Heart right ventricle (tissue), 16 donors: ENCODE measurements around the gene GPR135. TPM values are rescaled to one million over a fixed set of nuclear protein-coding genes. Genes with fewer than 3 reads are reported as not detected.

ENCODE experiments used
- ATAC-seq, 8 donors: fragments of 200-7000 bp; cut with Tn5 transposase; one replicate each; pipeline ENCODE4 v1.9.1; 2020; ENCODE audit warnings: mild to moderate bottlenecking in 8 of 8, moderate library complexity in 8 of 8, moderate number of reproducible peaks in 1 of 8
- DNase-seq, 2 donors: peaks; one replicate each; pipeline ENCODE4 v3.0.0-alpha.2; 2020
- H3K27ac ChIP-seq, 10 donors: fragments of 200-600 bp; sonication (generic) in 2 of 10; one replicate each; pipeline versions ENCODE4 v1.5.0 to v1.8.0; 2020 to 2022; ENCODE audit warnings: mild to moderate bottlenecking in 3 of 10
- H3K27me3 ChIP-seq, 7 donors: fragments of 200-600 bp; one replicate each; pipeline ENCODE4 v1.8.0; 2021 to 2022; ENCODE audit warnings: mild to moderate bottlenecking in 2 of 7
- H3K36me3 ChIP-seq, 9 donors: fragments of 200-600 bp; sonication (generic) in 1 of 9; one replicate each; pipeline versions ENCODE4 v1.5.0 to v1.8.0; 2020 to 2022; ENCODE audit warnings: mild to moderate bottlenecking in 2 of 9
- H3K4me1 ChIP-seq, 9 donors: fragments of 200-600 bp; sonication (generic) in 1 of 9; one replicate each; pipeline versions ENCODE4 v1.5.0 to v1.8.0; 2020 to 2022; ENCODE audit warnings: mild to moderate bottlenecking in 4 of 9
- H3K4me3 ChIP-seq, 10 donors: fragments of 200-600 bp; sonication (generic) in 2 of 10; one replicate each; pipeline versions ENCODE4 v1.5.0 to v1.8.0; 2020 to 2022; ENCODE audit warnings: mild to moderate bottlenecking in 7 of 10, moderate library complexity in 2 of 10
- H3K9me3 ChIP-seq, 11 donors: fragments of 200-600 bp in 10 of 11; sonication (generic) in 2 of 11; one replicate each; pipeline versions ENCODE4 v1.5.0 to v1.8.0; 2013 to 2022; ENCODE audit warnings: mild to moderate bottlenecking in 2 of 11, control low read depth in 1 of 11, moderate library complexity in 1 of 11
- WGBS, 2 donors: extraction: QIAGEN DNeasy Blood & Tissue Kit; methylation state at CpG; one replicate each; pipeline ENCODE4 v1.1.7; 2013; ENCODE audit warnings: inconsistent platforms in 1 of 2; 5-methylcytosine and 5-hydroxymethylcytosine counted together
- intact Hi-C, 10 donors: fragments of 100-400 bp; cut with DNase I; formaldehyde crosslinking; loops; one replicate each; pipeline versions ENCODE4 v1.11.1 to v1.14.2; 2022
- polyA plus RNA-seq, 2 donors: library from polyadenylated mRNA; stranded (reverse); fragments of 200-250 nt; gene quantifications; one replicate each; pipeline ENCODE4 v1.2.3, GENCODE V29; 2013
- total RNA-seq, 10 donors: library from RNA; stranded (reverse); fragmentation: NEBNext Ultra II Directional in 3 of 10; extraction: Animal tissue kit (Norgen Biotek cat#: 25700) in 3 of 10; gene quantifications; one replicate each; pipeline versions ENCODE4 v1.2.1 to v1.2.4, GENCODE V29; 2021 to 2023
- TF ChIP-seq, protein P1 (sequence below), 9 donors: fragments of 200-600 bp; sonication (generic) in 2 of 9; IDR thresholded peaks; one replicate each; pipeline versions ENCODE4 v1.5.0 to v1.8.0; 2021 to 2022; ENCODE audit warnings: antibody characterized with exemption in 9 of 9, mild to moderate bottlenecking in 5 of 9, moderate library complexity in 1 of 9
- donor health status: Arrhythmogenic right ventricular cardiomyopathy.
- donor health status: ischemic (EF 13 %, LVEDD 7.1; RV severe dilation, severe dysfunction).
- donor health status: healthy with polysubstance abuse.
- donor health status: DM: no; HTN: yes; CAD: no.
- donor health status: DM: no; HTN: no; CAD: no.
- donor health status: ischemic (EF 25% LVEDD 6.9; RV normal size, moderate dysfunction).
- donor health status: ischemic (EF 25% LVEDD 5.7; RV mildly dilated, moderate dysfunction).
- donor health status: healthy.
- donor health status: DM: yes; HTN: yes; CAD: no.
- donor health status: Ischemic cardiomyopathy.
- donor health status: ischemic (EF 35%, LVEDD 5.7; RV mildly dilated, moderate dysfunction).
- donor health status: nonischemic (EF 11% LVEDD 7.7; RV severe dilation, severe dysfunction).
- donor health status: DM: yes; HTN: yes; CAD: no.
- donor health status: PGD.
- donor health status: ischemic (EF 29% LVEDD 5.4; RV normal size, mild dysfunction).
- donor health status: nonischemic (EF 23%, LVEDD 6.1; RV moderate dilation, normal function).

The GPR135 gene
- total and polyA plus RNA-seq, 12 donors, result 0.86 to 2.6 (median 2.1) TPM

DNA sequence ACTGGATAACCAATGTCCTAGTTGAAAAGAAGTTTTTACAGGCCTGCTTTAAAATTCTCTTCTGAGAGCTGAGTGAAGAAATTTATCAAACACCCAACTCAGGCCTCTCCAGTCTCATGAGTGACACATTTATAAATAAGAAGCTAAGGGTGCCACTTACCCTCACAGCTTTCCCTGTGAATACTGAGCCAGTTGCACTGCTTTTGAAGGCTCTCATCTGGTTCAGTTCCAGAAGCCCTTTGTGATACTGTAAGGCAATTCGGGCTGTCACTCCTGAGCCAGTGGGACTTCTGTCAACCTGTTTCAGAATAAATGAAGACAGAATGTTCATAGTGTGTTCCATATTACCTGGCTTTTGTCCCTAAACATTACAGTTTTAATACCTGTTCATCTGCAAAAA lies 10.5 kb upstream of the GPR135 start:
- peaks cover 0 to 82% (median 15%) of the 10 kb centered on the region in 9 donors for H3K36me3 ChIP-seq
- peak in 6 of 8 donors; percentile 4 to 71 (median 45) for ATAC-seq

DNA sequence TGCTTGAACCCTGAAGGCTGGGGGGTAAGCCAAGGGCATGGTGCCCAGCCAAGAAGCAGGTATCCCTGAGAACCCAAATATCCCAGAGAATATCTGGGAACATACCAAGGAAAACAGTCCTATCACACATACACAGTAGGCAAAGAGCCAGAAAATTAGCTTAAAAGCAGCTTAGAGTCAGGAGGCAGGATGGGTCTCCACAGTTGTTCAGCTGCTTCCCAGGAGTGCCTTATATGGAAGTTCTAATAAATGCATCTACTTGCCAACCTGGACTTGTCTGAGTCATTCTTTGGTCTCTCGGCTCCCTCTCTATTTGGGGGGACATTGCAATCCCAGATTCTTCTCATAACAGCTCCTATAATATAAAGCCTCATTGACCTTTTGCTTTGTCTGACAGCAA lies 9.0 kb upstream of the GPR135 start:
- no peak overlapping the region for H3K27ac ChIP-seq
- ATAC-seq, result peak in 1 of 8 donors; percentile 20
- no peak overlapping the region for H3K4me3 ChIP-seq
- no peaks in the 10 kb centered on the region for H3K27me3 ChIP-seq
- DNase-seq, result no peak
- intact Hi-C loops, result no loop called here
- H3K4me1 ChIP-seq, result peaks cover 0 to 16% (median 0%) of the 10 kb centered on the region in 9 donors
- H3K9me3 ChIP-seq, result no peaks in the 10 kb centered on the region
- 44 to 50% methylated on average over 1 of the region's 1 CpG for WGBS, 2 donors
- TF ChIP-seq, protein P1, sequence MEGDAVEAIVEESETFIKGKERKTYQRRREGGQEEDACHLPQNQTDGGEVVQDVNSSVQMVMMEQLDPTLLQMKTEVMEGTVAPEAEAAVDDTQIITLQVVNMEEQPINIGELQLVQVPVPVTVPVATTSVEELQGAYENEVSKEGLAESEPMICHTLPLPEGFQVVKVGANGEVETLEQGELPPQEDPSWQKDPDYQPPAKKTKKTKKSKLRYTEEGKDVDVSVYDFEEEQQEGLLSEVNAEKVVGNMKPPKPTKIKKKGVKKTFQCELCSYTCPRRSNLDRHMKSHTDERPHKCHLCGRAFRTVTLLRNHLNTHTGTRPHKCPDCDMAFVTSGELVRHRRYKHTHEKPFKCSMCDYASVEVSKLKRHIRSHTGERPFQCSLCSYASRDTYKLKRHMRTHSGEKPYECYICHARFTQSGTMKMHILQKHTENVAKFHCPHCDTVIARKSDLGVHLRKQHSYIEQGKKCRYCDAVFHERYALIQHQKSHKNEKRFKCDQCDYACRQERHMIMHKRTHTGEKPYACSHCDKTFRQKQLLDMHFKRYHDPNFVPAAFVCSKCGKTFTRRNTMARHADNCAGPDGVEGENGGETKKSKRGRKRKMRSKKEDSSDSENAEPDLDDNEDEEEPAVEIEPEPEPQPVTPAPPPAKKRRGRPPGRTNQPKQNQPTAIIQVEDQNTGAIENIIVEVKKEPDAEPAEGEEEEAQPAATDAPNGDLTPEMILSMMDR (IDR thresholded peaks at IDR 0.05), result no peak
- peaks cover 0 to 94% (median 15%) of the 10 kb centered on the region in 9 donors for H3K36me3 ChIP-seq

More for the DNA sequence above, 10.5 kb upstream of the GPR135 start:
- no peaks in the 10 kb centered on the region for H3K27me3 ChIP-seq
- H3K4me3 ChIP-seq, result no peak overlapping the region
- 52 to 56% methylated on average over 1 of the region's 1 CpG for WGBS, 2 donors
- no peaks in the 10 kb centered on the region for H3K9me3 ChIP-seq
- intact Hi-C loops, result no loop called here
- H3K4me1 ChIP-seq, result peaks cover 0 to 29% (median 8%) of the 10 kb centered on the region in 9 donors
- TF ChIP-seq, protein P1 (IDR thresholded peaks at IDR 0.05), result no peak
- DNase-seq, result peak in 1 of 2 donors; percentile 11
- peak overlapping the region in 1 of 10 donors; percentile 7 for H3K27ac ChIP-seq

DNA sequence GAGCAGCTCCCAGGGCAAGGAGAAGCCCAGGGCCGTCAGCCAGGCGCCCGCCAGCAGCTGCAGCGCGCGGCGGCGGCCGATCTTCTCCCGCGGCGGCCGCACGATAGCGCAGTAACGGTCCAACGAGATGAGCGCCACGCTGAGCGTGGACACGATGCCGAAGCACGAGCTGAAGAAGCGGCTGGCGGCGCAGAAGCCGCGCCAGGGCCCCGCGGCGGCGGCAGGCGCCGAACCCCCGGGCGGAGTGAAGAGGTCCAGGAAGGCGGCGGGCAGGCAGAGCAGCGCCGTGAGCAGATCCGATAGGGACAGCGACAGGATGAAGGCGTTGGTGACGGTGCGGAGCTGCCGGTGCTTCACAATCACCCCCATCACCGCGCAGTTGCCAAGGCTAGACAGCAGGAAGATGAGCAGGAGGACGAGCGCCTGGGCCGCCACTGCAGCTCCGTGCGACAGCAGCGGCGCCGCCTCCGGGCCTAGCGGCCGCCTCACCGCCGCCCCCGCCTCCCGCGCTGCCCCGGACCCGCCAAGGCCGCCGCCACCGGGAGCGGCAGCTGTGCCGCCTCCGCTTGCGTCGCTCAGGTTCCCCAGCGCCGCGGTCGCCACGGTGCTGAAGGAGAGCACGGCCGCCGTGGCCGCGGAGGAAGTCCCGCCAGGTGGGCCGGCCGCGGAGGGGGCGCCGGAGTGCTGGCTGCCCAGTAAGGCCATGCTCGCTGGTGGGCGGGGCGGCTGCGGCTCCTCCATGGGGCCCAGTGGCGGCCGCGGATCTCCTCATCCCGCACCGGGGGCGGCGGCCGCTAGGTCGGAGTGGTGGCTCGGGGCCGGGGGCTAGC lies 479 bp downstream of the GPR135 start:
- H3K4me3 ChIP-seq, result peak overlapping the region; percentile 64 to 91 (median 70)
- intact Hi-C loops, result no loop called here
- DNase-seq, result peak; percentile 56 to 69

More for the DNA sequence above, 479 bp downstream of the GPR135 start:
- H3K9me3 ChIP-seq, result no peaks in the 10 kb centered on the region
- TF ChIP-seq, protein P1 (IDR thresholded peaks at IDR 0.05), result peak in 1 of 9 donors; percentile 17
- peaks cover 5 to 16% (median 10%) of the 10 kb centered on the region in 9 donors for H3K4me1 ChIP-seq
- H3K36me3 ChIP-seq, result peaks cover 0 to 24% (median 0%) of the 10 kb centered on the region in 9 donors
- peak; percentile 85 to 93 (median 86) for ATAC-seq
- H3K27ac ChIP-seq, result peak overlapping the region in 9 of 10 donors; percentile 41 to 65 (median 60)
- WGBS, 2 donors, result 0 to 1% methylated on average over 98 to 105 of the region's 105 CpGs
- H3K27me3 ChIP-seq, result peaks cover 0 to 22% (median 0%) of the 10 kb centered on the region in 7 donors
